Adipose tissue (tissue), 3 donors: ENCODE data around the gene CCSER1. TPM values are rescaled to one million over a fixed set of nuclear protein-coding genes. Genes with fewer than 3 reads are reported as not detected.
"Not testable (repeated sequence)": the region's sequence is repeated elsewhere in the genome, so short reads cannot be mapped to it uniquely, and the experiment has no call there.

Experiments used
- H3K27ac ChIP-seq: one replicate; pipeline ENCODE4 v1.5.1; 2013; ENCODE audit warnings: low read depth, low read length
- WGBS, 3 donors: extraction: QIAGEN DNeasy Blood & Tissue Kit; methylation state at CpG; one replicate each; pipeline ENCODE4 v1.1.7; 2013; 5-methylcytosine and 5-hydroxymethylcytosine counted together
- polyA plus RNA-seq, 3 donors: library from polyadenylated mRNA; stranded (reverse); fragments of 200-250 nt; gene quantifications; one replicate each; pipeline ENCODE4 v1.2.3, GENCODE V29; 2013
- donor health status: healthy with polysubstance abuse.
- donor health status: Bipolar disorder and iron deficiency.
- donor health status: healthy.

CCSER1 gene
- polyA plus RNA-seq, 3 donors = 0.87 to 1.2 TPM; not detected in 1

DNA sequence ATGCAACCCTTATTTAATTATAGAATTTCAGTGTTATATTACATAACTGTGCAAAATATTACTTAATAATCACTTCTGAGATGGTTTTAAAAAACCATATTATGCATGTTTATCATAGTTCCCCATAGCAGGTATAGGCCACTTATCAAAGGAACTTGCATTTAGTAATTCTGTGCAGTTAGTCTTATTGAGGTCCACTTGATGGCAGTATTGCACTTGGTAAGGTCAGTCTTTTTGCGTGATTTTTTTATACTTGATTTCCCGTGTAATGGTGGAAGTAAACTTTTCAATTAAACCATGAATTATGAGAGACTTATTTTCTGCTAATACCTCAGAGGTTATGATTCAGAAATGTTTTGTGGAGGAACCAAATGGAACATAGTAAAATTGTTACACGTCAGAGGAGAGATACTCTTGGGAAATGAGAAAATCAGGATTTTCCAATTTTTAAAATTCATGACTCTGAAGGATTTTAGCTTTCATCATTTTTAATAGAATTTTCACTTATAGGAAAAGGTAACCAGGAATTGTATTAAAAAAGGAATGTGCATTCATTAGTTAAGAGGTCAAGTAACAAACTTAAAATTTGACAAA, 230.0 kb downstream of the CCSER1 start:
- 16 to 23% (median 23%) methylated on average over 3 of the region's 3 CpGs for WGBS, 3 donors
- H3K27ac ChIP-seq = no peak overlapping the region

- WGBS, 3 donors = 95 to 98% (median 96%) methylated on average over 2 of the region's 2 CpGs
- no peak overlapping the region for H3K27ac ChIP-seq
These were observed 247.9 kb downstream of the CCSER1 start for GRCh38 chr4:90375081-90375480.

DNA sequence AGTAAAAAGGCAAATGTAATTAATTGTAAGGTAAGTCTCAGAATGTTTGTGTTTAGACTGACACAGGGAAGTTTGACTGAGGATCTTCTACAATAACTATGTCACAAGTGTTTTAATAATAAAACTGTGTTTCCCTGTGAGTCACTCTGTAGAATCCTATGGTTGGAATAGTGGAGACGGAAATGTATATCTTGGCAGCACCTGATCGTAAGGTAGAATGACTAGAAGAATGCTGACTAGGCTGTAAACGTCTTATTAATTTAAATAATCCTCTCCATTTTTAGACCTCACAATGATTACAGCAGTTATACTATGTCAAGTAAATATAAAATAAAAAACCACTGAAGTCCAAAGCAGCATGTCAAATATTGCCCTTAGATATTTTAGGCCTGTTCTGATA, 266.0 kb downstream of the CCSER1 start:
- WGBS, 3 donors = 86 to 92% (median 91%) methylated on average over 3 of the region's 3 CpGs
- no peak overlapping the region for H3K27ac ChIP-seq

- WGBS, 3 donors = 86 to 96% (median 87%) methylated on average over 6 of the region's 6 CpGs
- H3K27ac ChIP-seq = no peak overlapping the region
These were observed 276.6 kb downstream of the CCSER1 start for GRCh38 chr4:90403781-90404180.

GRCh38 chr4:90407897-90408296, 280.7 kb downstream of the CCSER1 start:
- WGBS, 3 donors = 87 to 96% (median 93%) methylated on average over 11 of the region's 11 CpGs
- not testable (repeated sequence) for H3K27ac ChIP-seq

DNA sequence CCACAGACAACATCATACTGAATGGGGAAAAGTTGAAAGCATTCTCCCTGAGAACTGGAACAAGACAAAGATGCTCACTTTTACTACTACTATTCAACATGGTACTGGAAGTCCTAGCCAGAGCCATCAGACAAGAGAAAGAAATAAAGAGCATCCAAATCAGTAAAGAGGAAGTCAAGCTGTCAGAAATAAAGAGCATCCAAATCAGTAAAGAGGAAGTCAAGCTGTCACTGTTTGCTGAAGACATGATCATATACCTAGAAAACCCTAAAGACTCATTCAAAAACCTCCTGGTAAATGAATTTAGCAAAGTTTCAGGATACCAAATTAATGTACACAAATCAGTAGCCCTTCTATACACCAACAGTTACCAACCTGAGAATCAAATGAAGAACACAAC, 285.6 kb downstream of the CCSER1 start:
- not testable (repeated sequence) for H3K27ac ChIP-seq

DNA sequence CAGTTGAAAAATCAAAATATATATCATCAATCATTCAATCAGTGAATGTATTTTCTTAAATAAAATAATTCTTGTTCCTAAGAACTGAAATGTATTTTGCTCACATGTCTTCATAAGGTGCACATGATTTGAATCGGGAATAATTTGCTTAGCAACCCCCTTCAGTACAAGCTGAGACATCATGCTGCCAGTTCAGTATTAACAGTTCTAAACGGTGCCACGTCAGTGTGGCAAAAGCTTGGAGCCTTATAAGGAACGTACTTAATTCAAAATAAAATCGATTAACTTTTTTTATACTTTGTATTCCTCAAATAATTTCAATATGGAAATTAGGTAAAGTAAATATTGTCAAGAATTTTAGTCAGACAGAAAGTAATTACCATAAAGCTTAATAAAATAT, 287.9 kb downstream of the CCSER1 start:
- 87 to 91% (median 89%) methylated on average over 5 of the region's 5 CpGs for WGBS, 3 donors

DNA sequence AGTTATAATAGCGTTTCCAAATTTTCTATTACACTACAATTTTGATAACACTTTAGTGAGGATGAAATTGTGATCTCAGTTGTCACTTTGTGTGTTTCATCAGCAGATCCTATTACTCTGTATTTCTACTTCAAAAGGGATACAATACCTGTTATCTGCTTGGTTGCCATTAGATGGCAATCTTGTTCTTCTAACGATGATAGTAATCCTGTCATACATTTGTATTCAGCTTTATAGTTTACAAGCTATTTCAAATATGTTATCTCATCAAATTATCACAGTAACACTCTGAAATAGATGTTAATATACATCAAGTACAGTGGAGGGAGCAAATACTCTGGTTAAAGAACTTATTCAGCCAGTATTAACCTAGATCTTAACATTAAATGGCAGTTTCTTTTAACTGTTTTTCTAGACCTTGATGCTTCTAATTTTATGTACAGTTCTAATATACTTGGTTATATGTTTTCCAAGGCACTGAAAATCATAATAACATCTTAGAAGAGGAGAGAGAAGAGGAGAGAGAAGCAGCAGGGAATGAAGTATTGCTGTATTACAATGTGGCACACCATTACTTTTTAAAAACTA, 292.0 kb downstream of the CCSER1 start:
- H3K27ac ChIP-seq = no peak overlapping the region
- 1 to 9% (median 4%) methylated on average over 2 of the region's 2 CpGs for WGBS, 3 donors

More for the DNA sequence above, 287.9 kb downstream of the CCSER1 start:
- H3K27ac ChIP-seq = no peak overlapping the region

DNA sequence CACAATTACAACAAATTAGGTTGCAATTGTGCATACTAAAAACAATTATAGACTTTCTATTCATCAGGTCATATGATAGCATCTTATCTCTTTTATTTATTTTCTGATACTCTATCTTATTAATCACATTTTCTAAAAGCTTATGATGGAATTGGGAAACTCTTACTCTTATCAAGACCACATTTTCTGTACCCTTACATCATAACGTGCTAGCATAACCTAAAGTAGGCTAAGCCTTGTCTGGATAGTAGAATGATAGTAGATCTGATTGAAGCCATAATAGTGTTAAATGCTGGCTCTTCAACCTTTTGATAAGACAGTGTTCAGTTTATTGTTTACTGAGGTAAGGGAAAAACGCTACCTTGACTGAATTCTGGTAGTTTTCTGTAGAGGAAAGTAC, 294.0 kb downstream of the CCSER1 start:
- WGBS, 3 donors = 66 to 82% (median 78%) methylated on average over 2 of the region's 2 CpGs
- H3K27ac ChIP-seq = no peak overlapping the region

- WGBS, 3 donors = 73 to 84% (median 84%) methylated on average over 5 of the region's 5 CpGs
- no peak overlapping the region for H3K27ac ChIP-seq
These were observed 298.7 kb downstream of the CCSER1 start for GRCh38 chr4:90425893-90426292.

DNA sequence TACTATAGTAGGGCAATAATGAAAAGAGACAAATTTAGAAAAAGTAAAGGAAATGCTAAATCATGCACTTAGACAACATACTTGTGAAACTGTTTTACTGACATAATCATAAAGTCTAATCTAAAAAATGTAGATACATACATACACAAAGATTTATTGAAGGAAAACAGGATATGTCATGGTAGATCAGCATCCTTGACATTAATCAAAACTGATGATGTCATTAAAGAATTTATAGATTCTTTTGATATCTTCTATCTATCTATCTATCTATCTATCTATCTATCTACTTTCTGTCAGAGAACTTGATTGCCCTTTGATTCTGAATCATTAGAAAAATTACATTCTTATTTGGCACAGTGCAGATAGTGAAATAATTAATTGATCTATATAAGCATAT, 311.3 kb downstream of the CCSER1 start:
- H3K27ac ChIP-seq = no peak overlapping the region

GRCh38 chr4:90441770-90442169, 314.6 kb downstream of the CCSER1 start:
- WGBS, 3 donors = 86 to 88% (median 86%) methylated on average over 2 of the region's 2 CpGs
- no peak overlapping the region for H3K27ac ChIP-seq

DNA sequence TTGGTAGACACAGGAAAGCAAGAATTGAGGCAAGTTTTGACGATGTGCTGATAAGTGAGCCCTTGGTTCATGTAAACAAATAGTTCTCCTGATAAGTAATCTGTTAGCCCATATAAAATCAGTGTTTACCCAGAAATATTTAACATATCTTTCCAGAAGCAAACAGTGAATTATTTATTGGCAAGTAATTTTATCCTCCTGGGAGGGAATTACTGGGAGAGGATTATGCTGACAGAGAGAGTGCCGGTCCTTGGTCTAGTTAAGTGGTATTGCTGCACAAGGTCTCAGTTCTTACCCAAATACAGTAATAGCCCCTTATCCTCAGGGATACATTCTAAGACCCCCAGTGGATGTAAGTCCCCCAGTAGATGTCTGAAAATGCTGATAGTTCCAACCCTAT, 315.4 kb downstream of the CCSER1 start:
- 28 to 67% (median 62%) methylated on average over 2 of the region's 2 CpGs for WGBS, 3 donors
- H3K27ac ChIP-seq = no peak overlapping the region

DNA sequence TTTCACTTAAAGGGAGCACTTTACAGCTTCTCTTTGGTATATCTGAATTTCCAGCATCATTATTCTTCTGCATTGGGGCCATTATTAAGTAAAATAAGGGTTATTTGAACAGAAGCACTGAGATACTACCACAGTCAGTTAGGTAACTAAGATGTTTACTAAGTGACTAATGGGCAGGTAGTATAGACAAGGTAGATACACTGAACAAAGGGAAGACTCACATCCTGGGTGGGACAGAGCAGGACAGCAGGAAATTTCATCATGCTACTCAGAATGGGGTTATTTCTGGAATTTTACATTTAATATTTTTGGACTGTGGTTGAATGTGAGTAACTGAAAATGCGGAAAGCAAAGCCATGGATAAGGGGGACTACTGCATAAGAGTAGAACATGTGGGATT, 316.0 kb downstream of the CCSER1 start:
- 86 to 100% (median 89%) methylated on average over 1 of the region's 1 CpG for WGBS, 3 donors
- H3K27ac ChIP-seq = no peak overlapping the region

DNA sequence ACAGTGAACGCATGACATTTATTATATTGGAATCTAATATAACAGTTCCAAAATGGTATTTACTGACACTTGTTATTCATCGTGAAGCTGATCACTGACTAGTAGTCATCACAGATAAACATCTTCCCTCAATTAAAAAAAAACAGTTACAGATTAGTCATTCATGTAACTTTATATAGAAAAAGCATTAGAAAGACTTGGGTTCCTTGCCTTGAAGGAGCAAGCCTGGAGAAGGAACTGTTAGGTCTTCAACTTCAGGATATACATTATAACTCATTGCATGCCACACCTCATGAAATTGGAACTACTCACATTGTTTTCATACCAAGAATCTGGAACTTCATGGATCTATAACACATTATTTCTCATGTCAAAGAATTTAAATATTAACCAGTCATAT, 317.7 kb downstream of the CCSER1 start:
- 93 to 95% (median 95%) methylated on average over 2 of the region's 2 CpGs for WGBS, 3 donors
- H3K27ac ChIP-seq = no peak overlapping the region

- WGBS, 3 donors = 84 to 89% (median 87%) methylated on average over 2 of the region's 2 CpGs
- H3K27ac ChIP-seq = no peak overlapping the region
These were observed 318.2 kb downstream of the CCSER1 start for GRCh38 chr4:90445380-90445779.

DNA sequence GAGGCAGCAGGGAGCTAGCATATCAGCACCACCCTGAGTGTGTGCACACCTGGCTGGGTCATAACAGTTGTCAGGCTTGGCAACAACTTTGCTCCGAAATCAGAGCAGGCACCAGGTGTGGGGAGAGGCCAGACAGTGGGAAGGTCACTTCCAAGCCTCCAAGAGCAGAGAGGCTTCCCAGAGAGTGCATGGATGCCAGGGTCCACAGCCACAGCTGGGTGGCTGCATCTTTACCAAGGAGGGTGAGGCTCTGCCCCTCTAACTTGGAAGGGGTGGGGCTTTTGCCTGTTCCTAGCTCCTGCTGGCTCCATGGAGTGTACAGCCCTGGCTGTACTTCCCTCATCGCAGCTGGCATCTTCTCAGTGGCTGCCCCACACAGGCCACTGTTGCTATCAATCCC, 322.4 kb downstream of the CCSER1 start:
- WGBS, 3 donors = 91 to 92% (median 91%) methylated on average over 2 of the region's 2 CpGs
- no peak overlapping the region for H3K27ac ChIP-seq

GRCh38 chr4:90456891-90457290, 329.7 kb downstream of the CCSER1 start:
- H3K27ac ChIP-seq = no peak overlapping the region
- 94 to 97% (median 94%) methylated on average over 11 of the region's 11 CpGs for WGBS, 3 donors

- 93 to 95% (median 94%) methylated on average over 6 of the region's 6 CpGs for WGBS, 3 donors
- H3K27ac ChIP-seq = no peak overlapping the region
These were observed 330.6 kb downstream of the CCSER1 start for GRCh38 chr4:90457817-90458216.

DNA sequence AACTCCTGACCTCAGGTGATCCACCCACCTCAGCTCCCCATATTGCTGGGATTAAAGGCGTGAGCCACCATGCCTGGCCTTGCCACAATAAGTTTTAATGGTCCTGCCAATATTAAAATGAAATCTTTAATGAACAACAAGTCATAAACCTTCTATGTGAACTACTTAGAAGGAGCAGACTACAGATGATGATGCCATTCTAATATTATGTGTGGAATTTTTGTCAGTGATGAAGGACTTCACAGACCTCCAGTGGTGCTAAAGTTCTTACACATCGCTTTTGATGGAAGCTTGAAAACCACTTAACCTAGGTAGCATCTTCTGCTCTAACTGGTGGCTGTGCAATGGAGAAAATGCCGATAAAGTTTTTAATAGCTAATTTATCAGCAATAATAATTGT, 331.4 kb downstream of the CCSER1 start:
- 83 to 97% (median 89%) methylated on average over 3 of the region's 3 CpGs for WGBS, 3 donors

GRCh38 chr4:90474484-90474883, 347.3 kb downstream of the CCSER1 start:
- WGBS, 3 donors = 36 to 62% (median 61%) methylated on average over 1 of the region's 1 CpG
- H3K27ac ChIP-seq = no peak overlapping the region

More for the DNA sequence above, 331.4 kb downstream of the CCSER1 start:
- no peak overlapping the region for H3K27ac ChIP-seq
